Dendritic cell treated with granulocyte-macrophage colony-stimulating factor and Interleukin-4, amounts not matched to agents 40 ng/mL and 50 ng/mL, for 4 days (primary cell): ENCODE results near the gene CLMN.
A peak's percentile ranks its signal among the peaks of the same experiment; 100 is the strongest.

Source experiments
- H3K27ac Mint-ChIP-seq: one replicate; pipeline ENCODE4 v1.8.0; 2022; ENCODE audit warnings: mild to moderate bottlenecking, mixed read lengths
- H3K27me3 Mint-ChIP-seq: one replicate; pipeline ENCODE4 v1.8.0; 2022; ENCODE audit warnings: mild to moderate bottlenecking, mixed read lengths
- H3K36me3 Mint-ChIP-seq: one replicate; pipeline ENCODE4 v1.8.0; 2022; ENCODE audit warnings: low read depth, mixed read lengths
- H3K4me1 Mint-ChIP-seq: one replicate; pipeline ENCODE4 v1.8.0; 2022; ENCODE audit warnings: low read depth, mixed read lengths
- H3K4me3 Mint-ChIP-seq: one replicate; pipeline ENCODE4 v1.8.0; 2022; ENCODE audit warnings: mild to moderate bottlenecking, moderate library complexity, mixed read lengths
- H3K9me3 Mint-ChIP-seq: one replicate; pipeline ENCODE4 v1.8.0; 2022; ENCODE audit warnings: mixed read lengths
- intact Hi-C: fragments of 100-400 bp; cut with micrococcal nuclease; formaldehyde crosslinking; loops from one replicate; pipeline ENCODE4 v1.15.0; 2022

The CLMN gene

GRCh38 chr14:95321693-95322455, 2.2 kb upstream of the CLMN start:
- Mint-ChIP-seq H3K27ac (peak overlapping the region; percentile 79), H3K36me3 (peaks cover 6% of the 10 kb centered on the region), H3K27me3 (peaks cover 7% of the 10 kb centered on the region), H3K9me3 (no peaks in the 10 kb centered on the region), H3K4me1 (peaks cover 79% of the 10 kb centered on the region), H3K4me3 (no peak overlapping the region)
- intact Hi-C loops = no loop called here

- Mint-ChIP-seq H3K27me3 (peaks cover 7% of the 10 kb centered on the region), H3K4me1 (peaks cover 82% of the 10 kb centered on the region), H3K9me3 (no peaks in the 10 kb centered on the region), H3K4me3 (peak overlapping the region; percentile 7), H3K27ac (peak overlapping the region; percentile 79), H3K36me3 (peaks cover 6% of the 10 kb centered on the region)
- intact Hi-C loops = no loop called here
Observed at GRCh38 chr14:95320955-95321600, 1.4 kb upstream of the CLMN start.

GRCh38 chr14:95320078-95320895, 579 bp upstream of the CLMN start:
- Mint-ChIP-seq H3K4me3 (peak overlapping the region; percentile 76), H3K9me3 (no peaks in the 10 kb centered on the region), H3K27me3 (peaks cover 7% of the 10 kb centered on the region), H3K27ac (peak overlapping the region; percentile 79), H3K36me3 (peaks cover 6% of the 10 kb centered on the region), H3K4me1 (peaks cover 88% of the 10 kb centered on the region)
- intact Hi-C loops = no loop called here

- peaks cover 93% of the 10 kb centered on the region for H3K4me1 Mint-ChIP-seq
- H3K9me3 Mint-ChIP-seq = no peaks in the 10 kb centered on the region
- peak overlapping the region; percentile 85 for H3K4me3 Mint-ChIP-seq
- peak overlapping the region; percentile 79 for H3K27ac Mint-ChIP-seq
- intact Hi-C loops = loop anchor here (5.0 to 10.0 kb wide), 3 partner anchors 61 to 206 kb away; partner anchors contain the start of gene DICER1
- peaks cover 6% of the 10 kb centered on the region for H3K36me3 Mint-ChIP-seq
- peaks cover 7% of the 10 kb centered on the region for H3K27me3 Mint-ChIP-seq
Observed at GRCh38 chr14:95318399-95319311, 1.1 kb downstream of the CLMN start.

- no peaks in the 10 kb centered on the region for H3K9me3 Mint-ChIP-seq
- intact Hi-C loops = loop anchor here (5.0 to 10.0 kb wide), 3 partner anchors 61 to 207 kb away; partner anchors contain the start of gene DICER1
- peaks cover 7% of the 10 kb centered on the region for H3K27me3 Mint-ChIP-seq
- H3K4me3 Mint-ChIP-seq = no peak overlapping the region
- peaks cover 6% of the 10 kb centered on the region for H3K36me3 Mint-ChIP-seq
- H3K4me1 Mint-ChIP-seq = peaks cover 93% of the 10 kb centered on the region
- no peak overlapping the region for H3K27ac Mint-ChIP-seq
Observed at GRCh38 chr14:95317817-95318343, 1.8 kb downstream of the CLMN start.

- Mint-ChIP-seq H3K27me3 (peaks cover 7% of the 10 kb centered on the region), H3K9me3 (no peaks in the 10 kb centered on the region), H3K27ac (peak overlapping the region; percentile 4), H3K4me1 (peaks cover 93% of the 10 kb centered on the region), H3K36me3 (peaks cover 6% of the 10 kb centered on the region), H3K4me3 (no peak overlapping the region)
- intact Hi-C loops = loop anchor here (5.0 to 10.0 kb wide), 3 partner anchors 60 to 208 kb away; partner anchors contain the start of gene DICER1
Observed at GRCh38 chr14:95316821-95317220, 2.9 kb downstream of the CLMN start.

GRCh38 chr14:95315579-95315978, 4.1 kb downstream of the CLMN start:
- intact Hi-C loops = loop anchor here (5.0 to 10.0 kb wide), 3 partner anchors 58 to 209 kb away; partner anchors contain the start of gene DICER1
- H3K4me3 Mint-ChIP-seq = no peak overlapping the region
- peaks cover 93% of the 10 kb centered on the region for H3K4me1 Mint-ChIP-seq
- H3K27ac Mint-ChIP-seq = peak overlapping the region; percentile 87
- peaks cover 7% of the 10 kb centered on the region for H3K27me3 Mint-ChIP-seq
- peaks cover 6% of the 10 kb centered on the region for H3K36me3 Mint-ChIP-seq
- no peaks in the 10 kb centered on the region for H3K9me3 Mint-ChIP-seq

- no peak overlapping the region for H3K4me3 Mint-ChIP-seq
- peak overlapping the region; percentile 87 for H3K27ac Mint-ChIP-seq
- intact Hi-C loops = loop anchor here (5.0 to 10.0 kb wide), 3 partner anchors 58 to 210 kb away; partner anchors contain the start of gene DICER1
- H3K27me3 Mint-ChIP-seq = peaks cover 7% of the 10 kb centered on the region
- peaks cover 6% of the 10 kb centered on the region for H3K36me3 Mint-ChIP-seq
- H3K9me3 Mint-ChIP-seq = no peaks in the 10 kb centered on the region
- peaks cover 93% of the 10 kb centered on the region for H3K4me1 Mint-ChIP-seq
Observed at GRCh38 chr14:95315156-95315555, 4.6 kb downstream of the CLMN start.

- intact Hi-C loops = loop anchor here (5.0 to 10.0 kb wide), 3 partner anchors 57 to 210 kb away; partner anchors contain the start of gene DICER1
- Mint-ChIP-seq H3K4me1 (peaks cover 95% of the 10 kb centered on the region), H3K36me3 (peaks cover 6% of the 10 kb centered on the region), H3K27me3 (peaks cover 7% of the 10 kb centered on the region), H3K27ac (peak overlapping the region; percentile 87), H3K9me3 (no peaks in the 10 kb centered on the region), H3K4me3 (no peak overlapping the region)
Observed at GRCh38 chr14:95314609-95315008, 5.1 kb downstream of the CLMN start.

GRCh38 chr14:95313707-95314106, 6.0 kb downstream of the CLMN start:
- intact Hi-C loops = loop anchor here (10.0 kb wide), 2 partner anchors 159 to 211 kb away; partner anchors contain the start of gene DICER1
- Mint-ChIP-seq H3K27ac (peak overlapping the region; percentile 87), H3K4me1 (peaks cover 94% of the 10 kb centered on the region), H3K9me3 (no peaks in the 10 kb centered on the region), H3K36me3 (no peaks in the 10 kb centered on the region), H3K27me3 (peaks cover 1% of the 10 kb centered on the region), H3K4me3 (no peak overlapping the region)

GRCh38 chr14:95313190-95313589, 6.5 kb downstream of the CLMN start:
- intact Hi-C loops = loop anchor here (10.0 kb wide), 2 partner anchors 158 to 212 kb away; partner anchors contain the start of gene DICER1
- Mint-ChIP-seq H3K27me3 (peaks cover 1% of the 10 kb centered on the region), H3K4me3 (no peak overlapping the region), H3K4me1 (peaks cover 92% of the 10 kb centered on the region), H3K27ac (peak overlapping the region; percentile 87), H3K9me3 (no peaks in the 10 kb centered on the region), H3K36me3 (no peaks in the 10 kb centered on the region)

- peaks cover 1% of the 10 kb centered on the region for H3K27me3 Mint-ChIP-seq
- no peak overlapping the region for H3K4me3 Mint-ChIP-seq
- intact Hi-C loops = loop anchor here (10.0 kb wide), 2 partner anchors 158 to 212 kb away; partner anchors contain the start of gene DICER1
- no peaks in the 10 kb centered on the region for H3K36me3 Mint-ChIP-seq
- no peaks in the 10 kb centered on the region for H3K9me3 Mint-ChIP-seq
- H3K4me1 Mint-ChIP-seq = peaks cover 91% of the 10 kb centered on the region
- H3K27ac Mint-ChIP-seq = peak overlapping the region; percentile 87
Observed at GRCh38 chr14:95312311-95312710, 7.4 kb downstream of the CLMN start.
